Testis (tissue), 2 donors: ENCODE data around the gene BACE2.

ENCODE experiments used
- POLR2A ChIP-seq: fragments of 450-650 bp; IDR thresholded peaks from one replicate; pipeline ENCODE4 v1.6.1; 2017; ENCODE audit warnings: antibody characterized with exemption, mild to moderate bottlenecking, moderate library complexity
- TF ChIP-seq, protein P1 (sequence below), 3 experiments: fragments of 450-650 bp in 2 of 3; fragments of 200-600 bp in 1 of 3; sonication (generic) in 1 of 3; IDR thresholded peaks; one replicate each; pipeline ENCODE4 v1.5.1; 2016 to 2019; ENCODE audit warnings: antibody characterized with exemption in 3 of 3, mild to moderate bottlenecking in 2 of 3, moderate library complexity in 1 of 3

DNA sequence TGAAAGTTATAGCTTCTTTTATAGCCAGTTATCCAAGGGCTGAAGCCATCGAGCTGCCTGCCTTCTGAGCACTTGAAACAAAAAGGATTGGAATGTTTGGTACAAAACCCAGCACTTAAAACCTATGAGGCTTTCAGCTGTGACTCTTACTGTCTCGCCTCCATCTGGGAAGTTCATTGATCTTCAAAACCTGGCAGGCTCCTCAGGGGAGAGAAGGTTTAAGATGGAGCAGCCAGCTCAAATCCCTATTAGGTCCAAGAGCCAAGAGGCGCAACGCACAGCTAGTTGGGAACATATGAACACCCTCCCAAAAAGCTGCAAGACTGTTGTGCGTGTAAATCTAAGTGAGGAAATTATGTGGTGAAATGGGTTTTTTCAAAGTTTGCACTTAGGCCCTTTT is 33.4 kb downstream of the BACE2 start:
- TF ChIP-seq, protein P1, sequence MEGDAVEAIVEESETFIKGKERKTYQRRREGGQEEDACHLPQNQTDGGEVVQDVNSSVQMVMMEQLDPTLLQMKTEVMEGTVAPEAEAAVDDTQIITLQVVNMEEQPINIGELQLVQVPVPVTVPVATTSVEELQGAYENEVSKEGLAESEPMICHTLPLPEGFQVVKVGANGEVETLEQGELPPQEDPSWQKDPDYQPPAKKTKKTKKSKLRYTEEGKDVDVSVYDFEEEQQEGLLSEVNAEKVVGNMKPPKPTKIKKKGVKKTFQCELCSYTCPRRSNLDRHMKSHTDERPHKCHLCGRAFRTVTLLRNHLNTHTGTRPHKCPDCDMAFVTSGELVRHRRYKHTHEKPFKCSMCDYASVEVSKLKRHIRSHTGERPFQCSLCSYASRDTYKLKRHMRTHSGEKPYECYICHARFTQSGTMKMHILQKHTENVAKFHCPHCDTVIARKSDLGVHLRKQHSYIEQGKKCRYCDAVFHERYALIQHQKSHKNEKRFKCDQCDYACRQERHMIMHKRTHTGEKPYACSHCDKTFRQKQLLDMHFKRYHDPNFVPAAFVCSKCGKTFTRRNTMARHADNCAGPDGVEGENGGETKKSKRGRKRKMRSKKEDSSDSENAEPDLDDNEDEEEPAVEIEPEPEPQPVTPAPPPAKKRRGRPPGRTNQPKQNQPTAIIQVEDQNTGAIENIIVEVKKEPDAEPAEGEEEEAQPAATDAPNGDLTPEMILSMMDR (IDR thresholded peaks at IDR 0.05): no peak
- TF ChIP-seq POLR2A: no peak
